ACC112 (cell line): ENCODE measurements around the gene SPNS3.

Experiments
- H2AFZ ChIP-seq: fragments of 200-600 bp; sonication (generic); one replicate; pipeline ENCODE4 v1.6.0; 2017; ENCODE audit warnings: antibody characterized with exemption, low read length; ENCODE audit not compliant: unreplicated experiment
- H3K27ac ChIP-seq: fragments of 200-600 bp; sonication (generic); 2 replicates; pipeline ENCODE4 v1.5.1; 2014; ENCODE audit warnings: low read depth, mild to moderate bottlenecking, antibody characterized with exemption, low read length, moderate library complexity
- H3K27me3 ChIP-seq: fragments of 200-600 bp; sonication (generic); 2 replicates; pipeline ENCODE4 v1.6.1; 2014; ENCODE audit warnings: mild to moderate bottlenecking, antibody characterized with exemption, low read length, moderate library complexity, mixed read lengths; ENCODE audit not compliant: insufficient read depth
- H3K36me3 ChIP-seq: fragments of 200-600 bp; sonication (generic); 2 replicates; pipeline ENCODE4 v1.6.1; 2016; ENCODE audit warnings: mild to moderate bottlenecking, antibody characterized with exemption, low read length, moderate library complexity, mixed read lengths; ENCODE audit not compliant: insufficient read depth
- H3K4me1 ChIP-seq: fragments of 200-600 bp; sonication (generic); one replicate; pipeline ENCODE4 v1.6.1; 2016; ENCODE audit warnings: low read length, mixed read lengths; ENCODE audit not compliant: insufficient read depth, unreplicated experiment, control insufficient read depth
- H3K4me3 ChIP-seq: fragments of 200-600 bp; sonication (generic); 2 replicates; pipeline ENCODE4 v1.5.1; 2014; ENCODE audit warnings: mild to moderate bottlenecking, low read depth, low read length
- H3K79me2 ChIP-seq: fragments of 200-600 bp; sonication (generic); one replicate; pipeline ENCODE4 v1.6.0; 2016; ENCODE audit warnings: low read length; ENCODE audit not compliant: control insufficient read depth, unreplicated experiment, insufficient read depth

The SPNS3 gene

GRCh38 chr17:4427505-4427904 is 6.2 kb upstream of the SPNS3 start:
- no peaks in the 10 kb centered on the region for H3K27me3 ChIP-seq
- no peaks in the 10 kb centered on the region for H3K79me2 ChIP-seq
- H3K27ac ChIP-seq: no peak overlapping the region
- H3K4me1 ChIP-seq: no peaks in the 10 kb centered on the region
- no peak overlapping the region for H3K4me3 ChIP-seq
- H3K36me3 ChIP-seq: no peaks in the 10 kb centered on the region
- H2AFZ ChIP-seq: no peak overlapping the region

- Histone ChIP-seq H3K79me2 (no peaks in the 10 kb centered on the region), H3K27ac (no peak overlapping the region), H3K4me3 (no peak overlapping the region), H2AFZ (no peak overlapping the region), H3K4me1 (no peaks in the 10 kb centered on the region), H3K36me3 (no peaks in the 10 kb centered on the region), H3K27me3 (peaks cover 21% of the 10 kb centered on the region)
These were observed 2.6 kb downstream of the SPNS3 start for GRCh38 chr17:4436381-4436780.

GRCh38 chr17:4436846-4437245 is 3.1 kb downstream of the SPNS3 start:
- Histone ChIP-seq H3K4me3 (no peak overlapping the region), H3K36me3 (no peaks in the 10 kb centered on the region), H3K27me3 (peaks cover 23% of the 10 kb centered on the region), H3K79me2 (no peaks in the 10 kb centered on the region), H3K4me1 (no peaks in the 10 kb centered on the region), H2AFZ (no peak overlapping the region), H3K27ac (no peak overlapping the region)

DNA sequence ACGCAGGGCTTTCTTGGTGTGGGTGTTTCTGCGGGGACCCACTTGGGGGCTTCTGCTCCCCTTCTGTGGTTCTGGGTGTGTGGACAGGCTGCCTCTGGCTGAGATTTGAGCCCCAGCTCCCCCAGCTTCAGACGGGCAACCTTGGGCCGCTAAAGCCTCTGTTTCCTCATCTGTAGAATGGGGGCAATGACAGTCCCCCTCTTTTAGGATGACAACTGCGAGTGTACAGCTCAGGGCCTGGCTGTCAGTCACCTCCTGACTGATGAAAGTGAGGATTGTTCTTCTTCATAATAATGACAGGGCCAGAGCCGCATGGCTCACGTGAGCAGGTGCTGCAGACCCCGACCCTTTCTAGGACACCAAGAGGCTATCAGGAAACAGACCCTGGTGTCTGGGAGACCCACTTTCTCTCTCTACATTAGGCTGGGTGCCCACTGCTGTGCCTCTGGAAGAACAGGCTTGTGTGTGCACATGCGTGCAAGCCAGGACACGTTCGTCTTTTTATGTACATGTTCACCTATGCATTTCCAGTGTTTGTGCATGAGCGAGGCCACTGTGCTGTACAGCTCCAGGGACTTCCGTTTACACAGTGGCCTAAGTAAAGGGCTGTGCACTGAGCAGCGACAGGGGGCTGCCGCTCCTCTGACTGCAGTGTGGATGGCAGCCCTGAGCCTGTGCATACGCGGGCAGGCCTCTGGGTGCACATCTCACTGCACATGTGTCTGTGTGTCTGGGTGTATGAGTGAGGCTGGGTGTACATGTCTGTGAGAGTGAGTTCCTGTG is 4.6 kb downstream of the SPNS3 start:
- no peak overlapping the region for H3K27ac ChIP-seq
- H3K4me3 ChIP-seq: no peak overlapping the region
- H3K79me2 ChIP-seq: no peaks in the 10 kb centered on the region
- peaks cover 26% of the 10 kb centered on the region for H3K27me3 ChIP-seq
- no peaks in the 10 kb centered on the region for H3K4me1 ChIP-seq
- no peaks in the 10 kb centered on the region for H3K36me3 ChIP-seq
- no peak overlapping the region for H2AFZ ChIP-seq

GRCh38 chr17:4440021-4440420 is 6.3 kb downstream of the SPNS3 start:
- Histone ChIP-seq H3K79me2 (no peaks in the 10 kb centered on the region), H2AFZ (no peak overlapping the region), H3K4me1 (peaks cover 2% of the 10 kb centered on the region), H3K27ac (no peak overlapping the region), H3K36me3 (no peaks in the 10 kb centered on the region), H3K4me3 (no peak overlapping the region), H3K27me3 (peaks cover 26% of the 10 kb centered on the region)

- no peak overlapping the region for H3K4me3 ChIP-seq
- no peaks in the 10 kb centered on the region for H3K79me2 ChIP-seq
- H3K36me3 ChIP-seq: no peaks in the 10 kb centered on the region
- H3K27ac ChIP-seq: no peak overlapping the region
- H3K4me1 ChIP-seq: peaks cover 3% of the 10 kb centered on the region
- H3K27me3 ChIP-seq: peaks cover 26% of the 10 kb centered on the region
- no peak overlapping the region for H2AFZ ChIP-seq
These were observed 7.2 kb downstream of the SPNS3 start for GRCh38 chr17:4440690-4441686.

DNA sequence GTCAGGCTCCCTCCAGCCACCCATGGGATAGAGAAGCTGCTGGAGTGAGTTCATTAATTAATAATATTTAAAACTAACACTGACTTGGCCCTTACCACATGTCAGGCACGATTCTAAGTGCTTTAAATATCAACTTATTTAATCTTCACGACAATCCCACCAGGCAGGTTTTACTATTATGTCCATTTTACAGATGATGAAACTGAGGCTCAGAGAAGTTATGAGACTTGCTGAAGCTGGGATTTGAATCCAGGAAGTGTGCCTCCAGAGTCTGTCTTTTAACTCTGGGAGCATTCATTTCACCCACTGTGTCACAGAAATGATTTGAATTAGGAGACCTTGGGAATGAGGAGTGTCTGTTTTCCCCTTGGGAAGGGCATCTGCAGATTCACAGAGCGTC is 8.8 kb downstream of the SPNS3 start:
- Histone ChIP-seq H2AFZ (no peak overlapping the region), H3K4me3 (no peak overlapping the region), H3K79me2 (no peaks in the 10 kb centered on the region), H3K27ac (no peak overlapping the region), H3K4me1 (peaks cover 3% of the 10 kb centered on the region), H3K27me3 (peaks cover 26% of the 10 kb centered on the region), H3K36me3 (no peaks in the 10 kb centered on the region)

- H2AFZ ChIP-seq: no peak overlapping the region
- no peaks in the 10 kb centered on the region for H3K79me2 ChIP-seq
- peaks cover 26% of the 10 kb centered on the region for H3K27me3 ChIP-seq
- H3K4me3 ChIP-seq: no peak overlapping the region
- H3K36me3 ChIP-seq: no peaks in the 10 kb centered on the region
- H3K27ac ChIP-seq: no peak overlapping the region
- H3K4me1 ChIP-seq: peaks cover 3% of the 10 kb centered on the region
These were observed 9.7 kb downstream of the SPNS3 start for GRCh38 chr17:4443476-4443875.

DNA sequence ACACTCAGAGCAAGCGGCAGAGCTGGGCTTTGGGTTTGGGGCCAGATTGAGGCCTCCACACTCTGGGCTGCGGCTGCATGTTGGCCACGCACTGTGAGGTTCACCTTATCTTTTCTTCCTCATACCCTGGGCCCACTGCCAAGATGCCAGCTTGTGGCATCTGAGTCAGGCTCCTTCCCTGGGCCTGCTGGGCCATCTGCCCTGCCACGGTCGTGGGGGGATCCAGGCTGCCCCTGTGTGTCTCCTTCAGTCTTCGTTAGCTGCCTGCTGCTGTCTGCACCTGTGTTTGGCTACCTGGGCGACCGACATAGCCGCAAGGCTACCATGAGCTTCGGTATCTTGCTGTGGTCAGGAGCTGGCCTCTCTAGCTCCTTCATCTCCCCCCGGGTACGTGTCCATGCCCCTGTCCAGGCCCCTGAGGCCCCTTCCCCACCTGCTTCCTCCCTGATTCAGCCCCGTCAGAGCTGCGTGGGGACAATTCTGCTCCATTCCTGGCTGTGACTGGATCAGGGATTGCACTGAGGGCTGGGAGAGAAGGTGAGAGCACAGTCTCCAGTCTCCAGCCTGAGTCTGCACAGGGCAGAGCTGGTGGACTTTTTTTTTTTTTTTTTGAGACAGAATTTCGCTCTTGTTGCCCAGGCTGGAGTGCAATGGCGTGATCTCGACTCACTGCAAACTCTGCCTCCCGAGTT is 11.2 kb downstream of the SPNS3 start:
- Histone ChIP-seq H3K27ac (no peak overlapping the region), H2AFZ (no peak overlapping the region), H3K4me1 (peaks cover 5% of the 10 kb centered on the region), H3K79me2 (no peaks in the 10 kb centered on the region), H3K27me3 (peaks cover 20% of the 10 kb centered on the region), H3K36me3 (no peaks in the 10 kb centered on the region), H3K4me3 (no peak overlapping the region)

GRCh38 chr17:4445731-4446130 is 12.0 kb downstream of the SPNS3 start:
- Histone ChIP-seq H3K4me1 (peaks cover 5% of the 10 kb centered on the region), H2AFZ (no peak overlapping the region), H3K27me3 (peaks cover 12% of the 10 kb centered on the region), H3K27ac (no peak overlapping the region), H3K36me3 (no peaks in the 10 kb centered on the region), H3K4me3 (no peak overlapping the region), H3K79me2 (no peaks in the 10 kb centered on the region)
